HG03354 (cell line): ENCODE data around the gene ZCCHC14.
"Not testable (repeated sequence)": the region's sequence is repeated elsewhere in the genome, so short reads cannot be mapped to it uniquely, and the experiment has no call there.

Source experiments
- ATAC-seq: cut with Tn5 transposase; IDR thresholded peaks from one replicate; pipeline ENCODE4 v1.9.1; 2021; ENCODE audit warnings: mild to moderate bottlenecking; ENCODE audit not compliant: unreplicated experiment, poor library complexity, severe bottlenecking

The ZCCHC14 gene

GRCh38 chr16:87526238-87526947, 33.6 kb upstream of the ZCCHC14 start:
- no peak for ATAC-seq

- ATAC-seq: no peak
These were observed 32.5 kb upstream of the ZCCHC14 start for GRCh38 chr16:87525352-87525751.

- no peak for ATAC-seq
These were observed 31.6 kb upstream of the ZCCHC14 start for GRCh38 chr16:87524407-87524806.

- ATAC-seq: not testable (repeated sequence)
These were observed 30.8 kb upstream of the ZCCHC14 start for GRCh38 chr16:87523605-87524004.

- not testable (repeated sequence) for ATAC-seq
These were observed 28.9 kb upstream of the ZCCHC14 start for GRCh38 chr16:87521764-87522163.

- ATAC-seq: not testable (repeated sequence)
These were observed 26.3 kb upstream of the ZCCHC14 start for GRCh38 chr16:87519170-87519569.

GRCh38 chr16:87518430-87519051, 25.7 kb upstream of the ZCCHC14 start:
- ATAC-seq: not testable (repeated sequence)

GRCh38 chr16:87517610-87518429, 25.0 kb upstream of the ZCCHC14 start:
- not testable (repeated sequence) for ATAC-seq

- ATAC-seq: no peak
These were observed 23.5 kb upstream of the ZCCHC14 start for GRCh38 chr16:87516361-87516760.

GRCh38 chr16:87515475-87516330, 22.9 kb upstream of the ZCCHC14 start:
- ATAC-seq: no peak

- not testable (repeated sequence) for ATAC-seq
These were observed 17.0 kb upstream of the ZCCHC14 start for GRCh38 chr16:87509778-87510177.

- ATAC-seq: no peak
These were observed 14.7 kb upstream of the ZCCHC14 start for GRCh38 chr16:87507351-87508069.

- ATAC-seq: no peak
These were observed 13.9 kb upstream of the ZCCHC14 start for GRCh38 chr16:87506423-87507350.

GRCh38 chr16:87505834-87506233, 13.0 kb upstream of the ZCCHC14 start:
- ATAC-seq: no peak

- ATAC-seq: not testable (repeated sequence)
These were observed 10.6 kb upstream of the ZCCHC14 start for GRCh38 chr16:87503232-87503937.

GRCh38 chr16:87502308-87502969, 9.6 kb upstream of the ZCCHC14 start:
- no peak for ATAC-seq

- no peak for ATAC-seq
These were observed 8.3 kb upstream of the ZCCHC14 start for GRCh38 chr16:87501117-87501516.
